Measurements from ENCODE around the gene RPLP2. TPM values are rescaled to one million over a fixed set of nuclear protein-coding genes. Genes with fewer than 3 reads are reported as not detected.

The RPLP2 gene
- total and polyA plus RNA-seq, 7 experiments from 2014 or later, result 2,266 to 5,944 (median 4,844) TPM

- ChIA-PET POLR2A (no interaction called here), CTCF (no interaction called here)
- intact Hi-C loops (cut with micrococcal nuclease), result no loop called here
- Histone ChIP-seq H3K27ac (ENCODE audit: low read depth, low read length) (no peak overlapping the region), H3K4me3 (ENCODE audit: low read length) (no peak overlapping the region), H3K36me3 (ENCODE audit: control insufficient read depth in 2 of 3, insufficient read depth in 3 of 3, low read length in 3 of 3) (peaks cover 0 to 39% (median 0%) of the 10 kb centered on the region in 3 experiments), H3K4me1 (ENCODE audit: control insufficient read depth in 2 of 2, insufficient read depth in 2 of 2, low read length in 2 of 2) (peaks cover 7 to 10% of the 10 kb centered on the region in 2 donors), H3K9me3 (ENCODE audit: control insufficient read depth in 2 of 3, low read length in 3 of 3) (no peaks in the 10 kb centered on the region), H3K27me3 (ENCODE audit: control insufficient read depth in 2 of 2, insufficient read depth in 2 of 2, low read length in 2 of 2) (no peaks in the 10 kb centered on the region)
- Mint-ChIP-seq H3K36me3 (peaks cover 0 to 3% (median 0%) of the 10 kb centered on the region in 5 donors), H3K9me3 (no peaks in the 10 kb centered on the region), H3K4me3 (no peak overlapping the region), H3K27me3 (no peaks in the 10 kb centered on the region), H3K4me1 (peaks cover 4 to 19% (median 14%) of the 10 kb centered on the region in 7 donors), H3K27ac (no peak overlapping the region)
- no peak for DNase-seq
- ATAC-seq, result no peak
Measured at GRCh38 chr11:772429-773390, 37.1 kb upstream of the RPLP2 start.

DNA sequence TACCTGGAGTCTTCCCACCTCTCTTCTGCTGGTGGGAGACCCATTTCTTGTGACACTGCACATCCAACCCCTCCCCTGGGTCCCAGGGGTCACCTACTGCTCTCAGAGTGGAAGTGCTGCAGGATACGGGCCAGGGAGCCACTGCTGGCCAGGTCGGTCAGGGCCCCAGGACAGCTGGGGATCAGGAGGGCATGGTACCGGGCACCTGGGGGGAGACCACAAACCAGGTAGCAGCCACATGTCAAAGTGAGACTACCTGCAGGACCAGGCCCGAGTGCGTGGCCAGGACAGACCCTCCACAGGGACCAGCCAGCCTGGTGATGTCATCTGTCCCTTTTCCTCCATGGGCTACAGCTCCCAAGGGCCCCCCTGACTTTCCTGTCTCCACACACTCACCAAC, 36.3 kb upstream of the RPLP2 start:
- no peaks in the 10 kb centered on the region for H3K27me3 Mint-ChIP-seq
- no peaks in the 10 kb centered on the region for H3K9me3 Mint-ChIP-seq
- H3K27me3 ChIP-seq (ENCODE audit: control insufficient read depth in 2 of 2, insufficient read depth in 2 of 2, low read length in 2 of 2), result no peaks in the 10 kb centered on the region
- ATAC-seq, result no peak
- CTCF ChIA-PET, result interaction anchor here (0.7 kb wide), 1 partner anchor 278 kb away, joined by 4 read pairs; no protein-coding TSS in a partner anchor
- peaks cover 0 to 39% (median 0%) of the 10 kb centered on the region in 3 experiments for H3K36me3 ChIP-seq (ENCODE audit: control insufficient read depth in 2 of 3, insufficient read depth in 3 of 3, low read length in 3 of 3)
- peaks cover 12 to 14% of the 10 kb centered on the region in 2 donors for H3K4me1 ChIP-seq (ENCODE audit: control insufficient read depth in 2 of 2, insufficient read depth in 2 of 2, low read length in 2 of 2)
- intact Hi-C loops (cut with micrococcal nuclease), result no loop called here
- no peak overlapping the region for H3K27ac Mint-ChIP-seq
- no peak overlapping the region for H3K27ac ChIP-seq (ENCODE audit: low read depth, low read length)
- no peak for DNase-seq
- H3K4me3 Mint-ChIP-seq, result no peak overlapping the region
- no peaks in the 10 kb centered on the region for H3K9me3 ChIP-seq (ENCODE audit: control insufficient read depth in 2 of 3, low read length in 3 of 3)
- H3K4me3 ChIP-seq (ENCODE audit: low read length), result no peak overlapping the region
- H3K36me3 Mint-ChIP-seq, result peaks cover 0 to 3% (median 0%) of the 10 kb centered on the region in 5 donors
- POLR2A ChIA-PET, result no interaction called here
- H3K4me1 Mint-ChIP-seq, result peaks cover 4 to 19% (median 14%) of the 10 kb centered on the region in 7 donors

- POLR2A ChIA-PET, result no interaction called here
- Mint-ChIP-seq H3K36me3 (peaks cover 0 to 3% (median 0%) of the 10 kb centered on the region in 5 donors), H3K27me3 (no peaks in the 10 kb centered on the region), H3K4me3 (no peak overlapping the region), H3K4me1 (peaks cover 4 to 19% (median 15%) of the 10 kb centered on the region in 7 donors), H3K9me3 (no peaks in the 10 kb centered on the region), H3K27ac (no peak overlapping the region)
- Histone ChIP-seq H3K27ac (ENCODE audit: low read depth, low read length) (no peak overlapping the region), H3K4me3 (ENCODE audit: low read length) (no peak overlapping the region), H3K36me3 (ENCODE audit: control insufficient read depth in 2 of 3, insufficient read depth in 3 of 3, low read length in 3 of 3) (peaks cover 0 to 39% (median 0%) of the 10 kb centered on the region in 3 experiments), H3K4me1 (ENCODE audit: control insufficient read depth in 2 of 2, insufficient read depth in 2 of 2, low read length in 2 of 2) (peaks cover 12 to 14% of the 10 kb centered on the region in 2 donors), H3K27me3 (ENCODE audit: control insufficient read depth in 2 of 2, insufficient read depth in 2 of 2, low read length in 2 of 2) (no peaks in the 10 kb centered on the region), H3K9me3 (ENCODE audit: control insufficient read depth in 2 of 3, low read length in 3 of 3) (no peaks in the 10 kb centered on the region)
- CTCF ChIA-PET, result interaction anchor here (0.7 kb wide), 1 partner anchor 278 kb away, joined by 4 read pairs; no protein-coding TSS in a partner anchor
- ATAC-seq (no peak), DNase-seq (no peak)
- intact Hi-C loops (cut with micrococcal nuclease), result no loop called here
Measured at GRCh38 chr11:773830-774229, 35.9 kb upstream of the RPLP2 start.

DNA sequence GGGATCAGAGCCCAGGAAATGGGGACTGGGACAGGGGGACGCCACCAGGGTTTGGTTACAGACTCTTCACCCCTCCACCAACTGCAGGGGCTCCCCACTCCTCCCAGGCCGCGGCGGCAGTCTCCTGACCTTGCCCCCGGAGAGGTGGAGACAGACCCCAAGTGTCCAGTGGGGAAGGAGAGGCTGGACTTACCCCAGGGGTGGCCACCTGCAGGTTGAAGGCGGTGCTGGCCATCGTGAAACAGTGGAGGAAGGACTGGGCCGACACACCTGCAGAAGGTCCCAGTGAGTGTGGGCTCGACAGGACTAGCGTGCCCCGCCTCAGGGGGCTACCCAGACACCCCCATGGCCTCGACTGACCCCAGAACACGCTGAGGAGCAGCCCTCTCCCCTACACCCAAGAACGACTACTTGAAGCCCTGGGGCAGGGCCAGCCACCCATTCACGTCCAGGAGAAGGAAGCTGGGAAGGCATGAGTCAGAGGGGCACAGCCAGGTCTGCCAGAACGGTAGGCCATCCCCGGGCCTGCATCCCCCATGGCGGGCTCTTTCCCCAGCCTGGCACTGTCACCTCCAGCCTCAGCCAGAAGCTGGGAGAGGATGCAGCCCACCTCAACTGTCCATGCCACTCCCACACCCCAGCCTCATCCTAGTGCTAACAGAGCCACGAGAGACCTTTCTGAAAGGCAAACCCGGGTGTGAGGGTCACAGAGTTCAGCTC, 34.7 kb upstream of the RPLP2 start:
- Histone ChIP-seq H3K27ac (ENCODE audit: low read depth, low read length) (no peak overlapping the region), H3K27me3 (ENCODE audit: control insufficient read depth in 2 of 2, insufficient read depth in 2 of 2, low read length in 2 of 2) (no peaks in the 10 kb centered on the region), H3K4me3 (ENCODE audit: low read length) (no peak overlapping the region), H3K9me3 (ENCODE audit: control insufficient read depth in 2 of 3, low read length in 3 of 3) (no peaks in the 10 kb centered on the region), H3K36me3 (ENCODE audit: control insufficient read depth in 2 of 3, insufficient read depth in 3 of 3, low read length in 3 of 3) (peaks cover 0 to 36% (median 0%) of the 10 kb centered on the region in 3 experiments), H3K4me1 (ENCODE audit: control insufficient read depth in 2 of 2, insufficient read depth in 2 of 2, low read length in 2 of 2) (peaks cover 12 to 14% of the 10 kb centered on the region in 2 donors)
- Mint-ChIP-seq H3K36me3 (peaks cover 0 to under 1% (median 0%) of the 10 kb centered on the region in 5 donors), H3K4me3 (peak overlapping the region; percentile 41 to 86 (median 60)), H3K27me3 (no peaks in the 10 kb centered on the region), H3K9me3 (no peaks in the 10 kb centered on the region), H3K27ac (peak overlapping the region in 4 of 9 donors; percentile 24 to 81 (median 44)), H3K4me1 (peaks cover 7 to 24% (median 19%) of the 10 kb centered on the region in 7 donors)
- intact Hi-C loops (cut with micrococcal nuclease), result no loop called here
- POLR2A ChIA-PET, result interaction anchor here (0.7 to 2.1 kb wide), 4 partner anchors 21 to 137 kb away, joined by 3 to 10 read pairs (median 4); partner anchors contain the start of gene RPLP2
- CTCF ChIA-PET, result interaction anchor here (0.8 to 2.0 kb wide), 3 partner anchors 11 to 36 kb away, joined by 3 to 6 read pairs (median 6); no protein-coding TSS in a partner anchor
- DNase-seq, result no peak
- ATAC-seq, result no peak

DNA sequence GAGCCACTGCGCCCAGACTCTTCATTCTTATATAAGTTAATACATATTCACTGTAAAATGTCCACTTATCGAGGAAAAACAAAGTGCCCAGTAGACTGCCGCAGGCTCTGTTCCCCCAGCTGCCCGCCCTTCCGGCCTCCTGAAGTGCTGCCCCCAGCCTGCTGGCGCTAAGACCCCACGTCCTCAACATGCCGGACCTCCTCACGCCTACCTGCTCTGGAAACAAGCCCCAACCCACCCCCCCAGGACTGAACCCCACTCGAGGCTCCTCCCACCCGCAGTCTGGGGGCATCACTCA, 33.6 kb upstream of the RPLP2 start:
- Histone ChIP-seq H3K36me3 (ENCODE audit: control insufficient read depth in 2 of 3, insufficient read depth in 3 of 3, low read length in 3 of 3) (peaks cover 0 to 24% (median 0%) of the 10 kb centered on the region in 3 experiments), H3K27ac (ENCODE audit: low read depth, low read length) (peak overlapping the region; percentile 85), H3K4me1 (ENCODE audit: control insufficient read depth in 2 of 2, insufficient read depth in 2 of 2, low read length in 2 of 2) (peaks cover 12 to 14% of the 10 kb centered on the region in 2 donors), H3K4me3 (ENCODE audit: low read length) (peak overlapping the region; percentile 57), H3K9me3 (ENCODE audit: control insufficient read depth in 2 of 3, low read length in 3 of 3) (no peaks in the 10 kb centered on the region), H3K27me3 (ENCODE audit: control insufficient read depth in 2 of 2, insufficient read depth in 2 of 2, low read length in 2 of 2) (no peaks in the 10 kb centered on the region)
- Mint-ChIP-seq H3K4me1 (peaks cover 7 to 29% (median 23%) of the 10 kb centered on the region in 7 donors), H3K4me3 (peak overlapping the region; percentile 64 to 89 (median 76)), H3K27ac (peak overlapping the region in 8 of 9 donors; percentile 31 to 83 (median 56)), H3K27me3 (no peaks in the 10 kb centered on the region), H3K36me3 (no peaks in the 10 kb centered on the region), H3K9me3 (no peaks in the 10 kb centered on the region)
- intact Hi-C loops (cut with micrococcal nuclease), result loop anchor here in 1 of 2 donors (2.0 kb wide), 1 partner anchor 199 kb away; the partner anchor contains the start of gene PHRF1
- DNase-seq, result no peak
- ChIA-PET CTCF (interaction anchor here (1.2 to 2.0 kb wide), 2 partner anchors 13 to 21 kb away, joined by 3 to 6 read pairs; no protein-coding TSS in a partner anchor), POLR2A (interaction anchor here (0.5 to 2.1 kb wide), 7 partner anchors 16 to 569 kb away, joined by 3 to 10 read pairs (median 3); partner anchors contain the start of genes BET1L, CRACR2B, RIC8A and TALDO1)
- no peak for ATAC-seq

Measured in naive thymus-derived CD4-positive, alpha-beta T cell (primary cell).